C1 segment of cervical spinal cord (tissue), 14 donors: ENCODE measurements around the gene ZNF606.

Experiments
- DNase-seq, 14 donors: peaks; one replicate each; lab custom pipeline; 2025; lab: John Stamatoyannopoulos, UW

The ZNF606 gene

GRCh38 chr19:57934820-57935665 is 67.6 kb downstream of the ZNF606 start, which contains the start of gene ZNF418:
TSS of gene ZNF418 (minus strand) at chr19:57935402. CDS start at chr19:57933822, 1,580 bp downstream.
- peak in 13 of 14 donors; percentile 0 to 89 (median 67) for DNase-seq

DNA sequence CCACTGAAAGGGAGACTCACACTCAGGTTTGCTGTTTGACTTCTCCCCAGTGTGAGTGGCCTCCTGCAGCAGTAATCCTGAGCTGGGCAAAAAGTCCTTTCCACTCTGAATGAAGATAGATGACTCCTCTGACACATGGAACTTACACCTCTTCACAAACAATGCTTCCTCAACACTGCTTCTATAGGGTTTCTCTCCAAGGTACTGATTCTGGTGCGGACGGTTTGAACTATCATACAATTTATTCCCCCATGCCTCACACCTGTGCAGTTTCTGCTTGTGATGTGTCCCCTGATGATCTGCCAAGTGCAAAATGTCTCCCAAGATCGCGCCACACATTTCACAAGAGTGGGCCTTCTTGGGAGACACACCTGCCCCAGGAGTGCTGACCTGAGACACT is 75.0 kb downstream of the ZNF606 start:
- DNase-seq = no peak
